Renal cortical epithelial cell (primary cell): ENCODE results near the gene LRRC1. TPM values are rescaled to one million over a fixed set of nuclear protein-coding genes. Genes with fewer than 3 reads are reported as not detected.
A peak's percentile ranks its signal among the peaks of the same experiment; 100 is the strongest.

Source experiments
- DNase-seq: peaks from one replicate; pipeline ENCODE4 v3.0.0-alpha.2; 2011; ENCODE audit warnings: low read depth
- total RNA-seq: library from RNA; depleted of rRNA; stranded (reverse); fragments of >200 nt; gene quantifications from 2 replicates; pipeline ENCODE4 v1.2.3, GENCODE V29; 2014

The LRRC1 gene
- total RNA-seq, 1 donor from 2014 or later, result 15.1 TPM

GRCh38 chr6:53924277-53924676, 129.5 kb downstream of the LRRC1 start:
- no peak for DNase-seq

- no peak for DNase-seq
These were observed 130.1 kb downstream of the LRRC1 start for GRCh38 chr6:53924821-53925422.

- no peak for DNase-seq
These were observed 131.1 kb downstream of the LRRC1 start for GRCh38 chr6:53925891-53926290.

- peak; percentile 87 for DNase-seq
These were observed 131.7 kb downstream of the LRRC1 start for GRCh38 chr6:53926505-53926904.

GRCh38 chr6:53928641-53929040, 133.8 kb downstream of the LRRC1 start:
- DNase-seq, result no peak

GRCh38 chr6:53929041-53929820, 134.4 kb downstream of the LRRC1 start:
- peak; percentile 86 for DNase-seq

- no peak for DNase-seq
These were observed 135.0 kb downstream of the LRRC1 start for GRCh38 chr6:53929821-53930120.

- no peak for DNase-seq
These were observed 135.5 kb downstream of the LRRC1 start for GRCh38 chr6:53930330-53930729.

- DNase-seq, result no peak
These were observed 136.3 kb downstream of the LRRC1 start for GRCh38 chr6:53931086-53931485.

- no peak for DNase-seq
These were observed 137.7 kb downstream of the LRRC1 start for GRCh38 chr6:53932516-53932915.

GRCh38 chr6:53934023-53934422, 139.2 kb downstream of the LRRC1 start:
- no peak for DNase-seq

- DNase-seq, result no peak
These were observed 142.7 kb downstream of the LRRC1 start for GRCh38 chr6:53937461-53937860.

- DNase-seq, result peak; percentile 70
These were observed 144.0 kb downstream of the LRRC1 start for GRCh38 chr6:53938810-53939209.

- no peak for DNase-seq
These were observed 145.0 kb downstream of the LRRC1 start for GRCh38 chr6:53939830-53940229.

- no peak for DNase-seq
These were observed 148.6 kb downstream of the LRRC1 start for GRCh38 chr6:53943395-53943794.

GRCh38 chr6:53944091-53944490, 149.3 kb downstream of the LRRC1 start:
- DNase-seq, result no peak

- no peak for DNase-seq
These were observed 149.7 kb downstream of the LRRC1 start for GRCh38 chr6:53944543-53944942.

GRCh38 chr6:53945765-53946407, 151.1 kb downstream of the LRRC1 start:
- no peak for DNase-seq

GRCh38 chr6:53947780-53948179, 153.0 kb downstream of the LRRC1 start:
- DNase-seq, result no peak

- no peak for DNase-seq
These were observed 156.6 kb downstream of the LRRC1 start for GRCh38 chr6:53951383-53951782.

GRCh38 chr6:53956068-53956711, 161.4 kb downstream of the LRRC1 start:
- DNase-seq, result peak; percentile 67

- no peak for DNase-seq
These were observed 162.0 kb downstream of the LRRC1 start for GRCh38 chr6:53956804-53957203.

GRCh38 chr6:53959717-53960116, 164.9 kb downstream of the LRRC1 start:
- DNase-seq, result peak; percentile 52
